Lower leg skin (tissue), 4 donors: ENCODE data around the gene ZBTB38. TPM values are rescaled to one million over a fixed set of nuclear protein-coding genes. Genes with fewer than 3 reads are reported as not detected.

Experiments
- DNase-seq, 2 donors: peaks; one replicate each; pipeline ENCODE4 v3.0.0-alpha.2; 2019; ENCODE audit warnings: low spot score in 2 of 2
- H3K4me3 ChIP-seq: fragments of 200-600 bp; sonication (generic); 2 replicates; pipeline ENCODE4 v1.5.1; 2017; ENCODE audit warnings: mild to moderate bottlenecking, low read depth; ENCODE audit not compliant: poor library complexity, severe bottlenecking
- CTCF ChIP-seq, 3 donors: fragments of 450-650 bp; IDR thresholded peaks; one replicate each; pipeline ENCODE4 v1.5.1; 2016; ENCODE audit warnings: antibody characterized with exemption in 3 of 3, mild to moderate bottlenecking in 3 of 3, moderate library complexity in 2 of 3
- POLR2A ChIP-seq, 2 donors: fragments of 450-650 bp; IDR thresholded peaks; one replicate each; pipeline ENCODE4 v1.6.1; 2016 to 2017; ENCODE audit warnings: antibody characterized with exemption in 2 of 2, mild to moderate bottlenecking in 1 of 2, moderate library complexity in 1 of 2
- WGBS, 2 donors: methylation state at CpG; one replicate each; pipeline ENCODE4 v1.1.5; 2018; 5-methylcytosine and 5-hydroxymethylcytosine counted together
- intact Hi-C: fragments of 100-400 bp; cut with DNase I; formaldehyde crosslinking; loops from one replicate; pipeline ENCODE4 v1.15.0; 2023; ENCODE audit warnings: low total_unique reads
- total RNA-seq, 4 donors: library from RNA; depleted of rRNA; stranded (reverse); fragments of >200 nt; gene quantifications; one replicate each; pipeline ENCODE4 v1.1.0, GENCODE V29; 2016

The ZBTB38 gene
- total RNA-seq, 4 donors from 2014 or later, result 46.8 to 104 (median 72.6) TPM

DNA sequence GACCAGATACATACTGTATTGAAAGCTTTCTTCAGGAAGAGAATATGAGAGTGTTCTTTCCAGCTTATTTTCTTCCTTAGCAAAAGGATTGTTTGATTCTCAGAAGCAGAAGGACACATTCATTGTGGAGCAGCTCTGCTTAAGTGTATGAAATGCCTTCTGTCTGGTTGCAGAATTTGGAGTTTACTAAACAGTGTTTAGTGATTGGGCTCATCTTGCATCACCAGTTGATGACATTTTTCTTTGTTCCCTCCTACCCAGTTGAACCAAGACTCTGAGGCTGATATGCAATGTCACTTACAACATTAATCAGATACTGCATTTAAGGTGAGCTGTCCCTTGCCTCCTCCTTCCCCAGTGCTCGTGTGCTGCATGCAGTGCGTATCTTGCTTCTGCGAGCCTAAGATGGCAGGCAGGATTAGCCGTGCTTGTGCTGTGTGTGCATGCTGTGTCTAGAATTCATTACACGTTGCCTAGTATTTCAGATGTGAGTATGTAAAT is 18.4 kb downstream of the ZBTB38 start:
- TF ChIP-seq CTCF (IDR thresholded peaks at IDR 0.05), result no peak
- no peak for TF ChIP-seq POLR2A (IDR thresholded peaks at IDR 0.05)
- no peak overlapping the region for H3K4me3 ChIP-seq
- intact Hi-C loops, result no loop called here
- no peak for DNase-seq
- 61 to 82% methylated on average over 5 of the region's 5 CpGs for WGBS, 2 donors

- intact Hi-C loops, result no loop called here
- DNase-seq, result no peak
- 79 to 87% methylated on average over 3 of the region's 3 CpGs for WGBS, 2 donors
- no peak overlapping the region for H3K4me3 ChIP-seq
- TF ChIP-seq CTCF (IDR thresholded peaks at IDR 0.05), result no peak
- no peak for TF ChIP-seq POLR2A (IDR thresholded peaks at IDR 0.05)
These were observed 19.2 kb downstream of the ZBTB38 start for GRCh38 chr3:141387516-141387915.

DNA sequence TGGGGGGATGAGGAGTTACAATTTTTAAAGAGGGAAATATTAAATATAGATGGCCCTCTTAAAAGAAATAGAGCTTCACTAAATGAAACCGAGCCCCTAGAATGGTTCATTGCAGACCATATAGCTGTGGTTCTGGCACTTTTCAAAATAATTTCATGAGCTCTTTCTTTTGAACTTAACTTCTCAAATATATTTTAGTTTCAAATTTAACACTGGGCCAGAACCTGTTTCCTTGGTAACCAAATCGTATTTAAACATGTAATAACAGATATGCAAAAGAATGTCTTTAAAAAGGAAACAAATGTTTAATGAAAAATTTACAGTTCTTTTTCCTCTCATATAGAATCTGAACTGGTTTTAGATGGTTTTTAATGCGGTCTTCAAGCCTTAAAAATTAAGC is 20.1 kb downstream of the ZBTB38 start:
- no peak for TF ChIP-seq CTCF (IDR thresholded peaks at IDR 0.05)
- TF ChIP-seq POLR2A (IDR thresholded peaks at IDR 0.05), result no peak
- intact Hi-C loops, result no loop called here
- 50 to 58% methylated on average over 3 of the region's 3 CpGs for WGBS, 2 donors
- no peak overlapping the region for H3K4me3 ChIP-seq
- DNase-seq, result no peak

- TF ChIP-seq CTCF (IDR thresholded peaks at IDR 0.05), result no peak
- TF ChIP-seq POLR2A (IDR thresholded peaks at IDR 0.05), result no peak
- intact Hi-C loops, result no loop called here
- DNase-seq, result no peak
- WGBS, 2 donors, result 43 to 48% methylated on average over 6 of the region's 6 CpGs
- no peak overlapping the region for H3K4me3 ChIP-seq
These were observed 20.7 kb downstream of the ZBTB38 start for GRCh38 chr3:141388823-141389621.

DNA sequence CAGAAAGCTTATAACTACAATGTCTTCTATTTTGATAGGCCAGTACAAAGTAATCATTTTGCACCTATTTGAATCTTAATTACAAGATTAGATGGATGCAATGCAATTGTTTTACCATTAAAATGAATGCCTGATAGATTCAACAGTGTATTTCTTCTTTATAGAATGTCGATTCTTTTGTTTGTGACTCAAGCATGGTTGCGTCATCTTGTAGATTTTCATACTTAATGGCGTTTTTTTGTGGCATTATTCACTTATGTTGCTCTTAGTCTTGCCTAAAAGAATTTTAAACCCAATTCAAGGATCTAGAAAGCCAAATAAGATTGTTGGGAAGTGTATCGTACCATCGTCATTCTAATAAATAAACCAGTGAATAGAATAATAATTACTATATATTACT is 21.4 kb downstream of the ZBTB38 start:
- intact Hi-C loops, result no loop called here
- 86 to 91% methylated on average over 5 of the region's 5 CpGs for WGBS, 2 donors

More for the DNA sequence above, 21.4 kb downstream of the ZBTB38 start:
- no peak overlapping the region for H3K4me3 ChIP-seq
- DNase-seq, result no peak
- TF ChIP-seq POLR2A (IDR thresholded peaks at IDR 0.05), result no peak
- TF ChIP-seq CTCF (IDR thresholded peaks at IDR 0.05), result no peak
